K562 (cell line): ENCODE data around the gene SLC20A1. TPM values are rescaled to one million over a fixed set of nuclear protein-coding genes. Genes with fewer than 3 reads are reported as not detected.

Source experiments
- ATAC-seq: fragments of 200-7000 bp; cut with Tn5 transposase; 3 replicates; pipeline ENCODE4 v1.9.1; 2020; ENCODE audit warnings: moderate library complexity
- BruUV-seq: library from RNA; stranded (reverse); fragments of 400-500 nt; replicated peaks from 2 replicates; lab custom pipeline; 2021; lab: Mats Ljungman, UMichigan
- CTCF ChIA-PET: fragments of 300-600 bp; formaldehyde crosslinking; extraction: SDS; loops from one replicate; lab custom pipeline; 2021; ENCODE audit warnings: low intra/inter-chr PET ratio; lab: Yijun Ruan, JAX
- POLR2A ChIA-PET: fragments of 300-600, 350-650 bp; sonication (Branson Sonifier 250); formaldehyde crosslinking; extraction: SDS; loops from one replicate; lab custom pipeline; 2021; ENCODE audit warnings: antibody characterized with exemption, inconsistent platforms; lab: Yijun Ruan, JAX
- DNase-seq, 4 experiments: peaks; one replicate each; pipeline versions ENCODE4 v3.0.0 to v3.0.0-alpha.2; 2011 to 2018; ENCODE audit warnings: low spot score in 3 of 4, mixed read lengths in 3 of 4; ENCODE audit errors: extremely low read depth in 1 of 4
- FAIRE-seq: peaks from 2 replicates; lab custom pipeline; 2011; peaks lifted over from hg19 to GRCh38; lab: Jason Lieb, UNC
- H2AFZ ChIP-seq: 2 replicates; pipeline ENCODE4 v1.6.0; 2011; ENCODE audit warnings: low read depth, low read length, control low read depth, inconsistent platforms
- H3K27ac ChIP-seq: fragments of 200-600 bp; 3 replicates; pipeline ENCODE4 v1.8.0; 2011; ENCODE audit warnings: low read depth, mild to moderate bottlenecking, control low read depth, inconsistent platforms, low read length, moderate library complexity, mixed read lengths; ENCODE audit errors: extremely low read depth
- H3K27me3 ChIP-seq, 2 experiments: fragments of 300-600 bp in 1 of 2; 2 replicates in 1 of 2; 3 replicates in 1 of 2; pipeline versions ENCODE4 v1.6.0 to v1.8.0; 2011; ENCODE audit warnings: inconsistent platforms in 2 of 2, low read length in 2 of 2, mild to moderate bottlenecking in 1 of 2, mixed read lengths in 1 of 2, moderate library complexity in 1 of 2; ENCODE audit not compliant: control insufficient read depth in 2 of 2, insufficient read depth in 2 of 2
- H3K36me3 ChIP-seq: fragments of 300-600 bp; 3 replicates; pipeline ENCODE4 v1.8.0; 2011; ENCODE audit warnings: mild to moderate bottlenecking, low read length, inconsistent platforms; ENCODE audit not compliant: control insufficient read depth, insufficient read depth
- H3K4me1 ChIP-seq, 2 experiments: fragments of 200-600 bp in 1 of 2; replicated peaks in 1 of 2; 2 replicates in 1 of 2; 3 replicates in 1 of 2; pipeline versions ENCODE4 v1.5.1 to v1.8.0; 2011; ENCODE audit warnings: inconsistent platforms in 2 of 2, low read length in 2 of 2, mild to moderate bottlenecking in 1 of 2, mixed read lengths in 1 of 2, moderate library complexity in 1 of 2; ENCODE audit not compliant: control insufficient read depth in 2 of 2, insufficient read depth in 2 of 2
- H3K4me2 ChIP-seq: 2 replicates; pipeline ENCODE4 v1.6.1; 2011; ENCODE audit warnings: low read length, control low read depth, inconsistent platforms, mixed read lengths; ENCODE audit not compliant: insufficient read depth
- H3K4me3 ChIP-seq: fragments of 200-600 bp; sonication (generic), shearing (Covaris generic); 2 replicates; pipeline ENCODE4 v1.5.1; 2016; ENCODE audit warnings: control low read depth, inconsistent platforms
- H3K79me2 ChIP-seq: fragments of 200-600 bp; 3 replicates; pipeline ENCODE4 v1.8.0; 2011; ENCODE audit warnings: low read length, inconsistent platforms; ENCODE audit not compliant: control insufficient read depth, insufficient read depth
- H3K9ac ChIP-seq, 2 experiments: 2 replicates each; pipeline versions ENCODE4 v1.6.0 to v1.6.1; 2011; ENCODE audit warnings: low read depth in 2 of 2, low read length in 2 of 2, control low read depth in 1 of 2, inconsistent platforms in 1 of 2, mild to moderate bottlenecking in 1 of 2, mixed read lengths in 1 of 2; ENCODE audit not compliant: insufficient read depth in 1 of 2
- H3K9me1 ChIP-seq: one replicate; pipeline ENCODE4 v1.6.0; 2011; ENCODE audit warnings: inconsistent platforms, mild to moderate bottlenecking, low read length, moderate library complexity; ENCODE audit not compliant: control insufficient read depth, insufficient read depth
- H3K9me3 ChIP-seq: replicated peaks from 2 replicates; pipeline ENCODE4 v1.5.1; 2011; ENCODE audit warnings: low read depth, low read length, inconsistent platforms; ENCODE audit not compliant: control insufficient read depth, insufficient read depth
- H4K20me1 ChIP-seq: replicated peaks from 2 replicates; pipeline ENCODE4 v1.6.1; 2011; ENCODE audit warnings: low read length, inconsistent platforms, mixed read lengths; ENCODE audit not compliant: control insufficient read depth, insufficient read depth
- BACH1 ChIP-seq: fragments of 200-800 bp; sonication (Bioruptor generic); IDR thresholded peaks from 2 replicates; pipeline ENCODE4 v1.6.1; 2016; ENCODE audit warnings: missing genetic modification characterization, missing compliant biosample characterization
- CTBP1 ChIP-seq: fragments of 450-650 bp; IDR thresholded peaks from 2 replicates; pipeline ENCODE4 v1.6.1; 2016; ENCODE audit warnings: borderline replicate concordance
- GTF2F1 ChIP-seq: IDR thresholded peaks from 2 replicates; pipeline ENCODE4 v1.6.1; 2011; ENCODE audit warnings: low read depth, low read length, improper control_type of control experiment
- KDM2B ChIP-seq: fragments of 250-450 bp; sonication (Bioruptor Pico); IDR thresholded peaks from 2 replicates; pipeline ENCODE4 v1.8.0; 2021; ENCODE audit warnings: mild to moderate bottlenecking, moderate library complexity
- NRF1 ChIP-seq, 2 experiments: fragments of 450-650 bp; IDR thresholded peaks in 1 of 2; conservative IDR thresholded peaks in 1 of 2; 2 replicates each; pipeline ENCODE4 v1.6.1; 2014; ENCODE audit warnings: mild to moderate bottlenecking in 2 of 2
- POLR2A ChIP-seq: fragments of 450-650 bp; conservative IDR thresholded peaks from 2 replicates; pipeline ENCODE4 v1.6.1; 2016
- POLR2AphosphoS5 ChIP-seq: IDR thresholded peaks from 2 replicates; pipeline ENCODE4 v1.6.1; 2011; ENCODE audit warnings: mild to moderate bottlenecking, low read depth, low read length, moderate library complexity; ENCODE audit not compliant: control insufficient read depth, insufficient read depth
- SPI1 ChIP-seq: IDR thresholded peaks from 2 replicates; pipeline ENCODE4 v1.6.1; 2011; ENCODE audit warnings: low read depth, low read length, control low read depth, borderline replicate concordance
- SUPT5H ChIP-seq: fragments of 450-650 bp; IDR thresholded peaks from 2 replicates; pipeline ENCODE4 v1.6.1; 2016
- WGBS: fragments of 100-300 bp; shearing (Covaris generic); methylation state at CpG from one replicate; pipeline ENCODE4 v1.1.6; 2016; ENCODE audit warnings: low coverage, mixed read lengths; ENCODE audit not compliant: insufficient coverage; ENCODE audit errors: missing lambda C conversion rate; 5-methylcytosine and 5-hydroxymethylcytosine counted together
- in situ Hi-C: fragments of 300-500 bp; cut with MboI; formaldehyde crosslinking; loops from 4 replicates; pipeline ENCODE4 v1.15.0; 2018; ENCODE audit warnings: inconsistent platforms, mixed read lengths
- intact Hi-C: fragments of 100-400 bp; cut with micrococcal nuclease; formaldehyde crosslinking; loops from 2 replicates; pipeline ENCODE4 v1.14.2; 2022
- polyA plus RNA-seq, 8 experiments: library from polyadenylated mRNA; depleted of rRNA in 4 of 8; stranded (reverse) in 5 of 8; unstranded in 3 of 8; fragments of >200 nt; fragmentation: Nextera tagmentation in 2 of 8; fragmentation: Illumina TruSeq in 1 of 8; extraction: Ambion mirVana in 2 of 8; extraction: Trizol in 1 of 8; gene quantifications; 2 replicates each; pipeline versions ENCODE4 v1.2.1 to v1.2.3, GENCODE V29; 2011 to 2014; ENCODE audit warnings: inconsistent platforms in 1 of 8, missing spikeins in 1 of 8
- total RNA-seq, 7 experiments: library from RNA; depleted of rRNA in 6 of 7; stranded (reverse); fragments of >200 nt in 6 of 7; fragmentation: Illumina TruSeq in 2 of 7; extraction: Trizol in 2 of 7; gene quantifications; 2 replicates each; pipeline versions ENCODE4 v1.2.1 to v1.2.3, GENCODE V29; 2011 to 2021; ENCODE audit warnings: low replicate concordance in 1 of 7
- TF ChIP-seq, protein P1 (sequence below), 2 experiments: fragments of 150-350 bp in 1 of 2; IDR thresholded peaks; 2 replicates each; pipeline ENCODE4 v1.6.1; 2012 to 2016; ENCODE audit warnings: low read depth in 2 of 2, low read length in 2 of 2, mild to moderate bottlenecking in 1 of 2, moderate library complexity in 1 of 2
- TF ChIP-seq, protein P2 (sequence below), 3 experiments: IDR thresholded peaks in 2 of 3; conservative IDR thresholded peaks in 1 of 3; 2 replicates each; pipeline ENCODE4 v1.5.1; 2011 to 2012; ENCODE audit warnings: low read length in 3 of 3, mild to moderate bottlenecking in 3 of 3, control low read depth in 2 of 3, improper control_type of control experiment in 1 of 3, inconsistent platforms in 1 of 3, low read depth in 1 of 3, mixed read lengths in 1 of 3, moderate library complexity in 1 of 3; ENCODE audit not compliant: insufficient read depth in 2 of 3

SLC20A1 gene
- total and polyA plus RNA-seq, 9 of the 15 experiments (the other 6 are each of a cell fraction or from before 2014, with no cell fraction given), result 53.8 to 150 (median 74.7) TPM

DNA sequence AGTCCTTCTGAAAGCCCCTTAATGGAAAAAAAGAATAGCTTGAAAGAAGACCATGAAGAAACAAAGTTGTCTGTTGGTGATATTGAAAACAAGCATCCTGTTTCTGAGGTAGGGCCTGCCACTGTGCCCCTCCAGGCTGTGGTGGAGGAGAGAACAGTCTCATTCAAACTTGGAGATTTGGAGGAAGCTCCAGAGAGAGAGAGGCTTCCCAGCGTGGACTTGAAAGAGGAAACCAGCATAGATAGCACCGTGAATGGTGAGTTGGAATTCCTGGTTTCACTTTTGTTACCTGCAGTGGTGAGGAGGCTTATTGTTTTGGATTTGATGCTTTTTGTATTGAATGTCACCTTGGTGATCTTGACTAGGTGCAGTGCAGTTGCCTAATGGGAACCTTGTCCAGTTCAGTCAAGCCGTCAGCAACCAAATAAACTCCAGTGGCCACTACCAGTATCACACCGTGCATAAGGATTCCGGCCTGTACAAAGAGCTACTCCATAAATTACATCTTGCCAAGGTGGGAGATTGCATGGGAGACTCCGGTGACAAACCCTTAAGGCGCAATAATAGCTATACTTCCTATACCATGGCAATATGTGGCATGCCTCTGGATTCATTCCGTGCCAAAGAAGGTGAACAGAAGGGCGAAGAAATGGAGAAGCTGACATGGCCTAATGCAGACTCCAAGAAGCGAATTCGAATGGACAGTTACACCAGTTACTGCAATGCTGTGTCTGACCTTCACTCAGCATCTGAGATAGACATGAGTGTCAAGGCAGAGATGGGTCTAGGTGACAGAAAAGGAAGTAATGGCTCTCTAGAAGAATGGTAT is 13.3 kb downstream of the SLC20A1 start:
- Histone ChIP-seq H2AFZ (no peak overlapping the region), H4K20me1 (0 out of 2 replicates have a peak, but pooled peaks cover 4% of the 10 kb centered on the region), H3K9ac (peak overlapping the region in 1 of 2 experiments; percentile 43; a peak in 1 of 4 replicates), H3K27ac (peak overlapping the region; percentile 44; the same call in 2 of the 3 replicates), H3K9me3 (no peaks in the 10 kb centered on the region), H3K9me1 (peaks cover 3% of the 10 kb centered on the region), H3K79me2 (peaks cover 48% of the 10 kb centered on the region), H3K4me2 (peak overlapping the region; percentile 39), H3K4me1 (peaks cover 0 to 32% of the 10 kb centered on the region in 2 experiments; a peak in 4 of 5 replicates), H3K36me3 (peaks cover 97% of the 10 kb centered on the region), H3K27me3 (no peaks in the 10 kb centered on the region), H3K4me3 (no peak overlapping the region)
- CTCF ChIA-PET, result no interaction called here
- peak; percentile 53 for ATAC-seq
- POLR2A ChIA-PET, result interaction anchor here (0.8 to 7.9 kb wide), 13 partner anchors 7 to 75 kb away, joined by 3 to 90 read pairs (median 5); partner anchors contain the start of genes CHCHD5 and SLC20A1
- BruUV-seq, result TSS peak; percentile 5
- intact Hi-C loops, result no loop called here
- FAIRE-seq, result peak; percentile 59
- WGBS, result 75% methylated on average over 11 of the region's 11 CpGs
- in situ Hi-C loops, result no loop called here
- no peak for DNase-seq
- no peak for TF ChIP-seq BACH1 (tag)
- no peak for TF ChIP-seq KDM2B (CRISPR knock-in tag)
- no peak for TF ChIP-seq GTF2F1
- peak; percentile 35; the same call in 1 of the 2 replicates for TF ChIP-seq POLR2A
- 0 out of 2 replicates have a peak, but pooled peaks have one; percentile 18 for TF ChIP-seq CTBP1
- TF ChIP-seq POLR2AphosphoS5, result peak; percentile 45
- TF ChIP-seq, protein P1, sequence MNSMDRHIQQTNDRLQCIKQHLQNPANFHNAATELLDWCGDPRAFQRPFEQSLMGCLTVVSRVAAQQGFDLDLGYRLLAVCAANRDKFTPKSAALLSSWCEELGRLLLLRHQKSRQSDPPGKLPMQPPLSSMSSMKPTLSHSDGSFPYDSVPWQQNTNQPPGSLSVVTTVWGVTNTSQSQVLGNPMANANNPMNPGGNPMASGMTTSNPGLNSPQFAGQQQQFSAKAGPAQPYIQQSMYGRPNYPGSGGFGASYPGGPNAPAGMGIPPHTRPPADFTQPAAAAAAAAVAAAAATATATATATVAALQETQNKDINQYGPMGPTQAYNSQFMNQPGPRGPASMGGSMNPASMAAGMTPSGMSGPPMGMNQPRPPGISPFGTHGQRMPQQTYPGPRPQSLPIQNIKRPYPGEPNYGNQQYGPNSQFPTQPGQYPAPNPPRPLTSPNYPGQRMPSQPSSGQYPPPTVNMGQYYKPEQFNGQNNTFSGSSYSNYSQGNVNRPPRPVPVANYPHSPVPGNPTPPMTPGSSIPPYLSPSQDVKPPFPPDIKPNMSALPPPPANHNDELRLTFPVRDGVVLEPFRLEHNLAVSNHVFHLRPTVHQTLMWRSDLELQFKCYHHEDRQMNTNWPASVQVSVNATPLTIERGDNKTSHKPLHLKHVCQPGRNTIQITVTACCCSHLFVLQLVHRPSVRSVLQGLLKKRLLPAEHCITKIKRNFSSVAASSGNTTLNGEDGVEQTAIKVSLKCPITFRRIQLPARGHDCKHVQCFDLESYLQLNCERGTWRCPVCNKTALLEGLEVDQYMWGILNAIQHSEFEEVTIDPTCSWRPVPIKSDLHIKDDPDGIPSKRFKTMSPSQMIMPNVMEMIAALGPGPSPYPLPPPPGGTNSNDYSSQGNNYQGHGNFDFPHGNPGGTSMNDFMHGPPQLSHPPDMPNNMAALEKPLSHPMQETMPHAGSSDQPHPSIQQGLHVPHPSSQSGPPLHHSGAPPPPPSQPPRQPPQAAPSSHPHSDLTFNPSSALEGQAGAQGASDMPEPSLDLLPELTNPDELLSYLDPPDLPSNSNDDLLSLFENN (IDR thresholded peaks at IDR 0.05; ENCODE audit: low read depth in 2 of 2, low read length in 2 of 2), result no peak
- no peak for TF ChIP-seq NRF1 (conservative IDR thresholded peaks at IDR 0.05 in 1 of 2, IDR thresholded peaks at IDR 0.05 in 1 of 2)
- peak; percentile 45; the same call in 1 of the 2 replicates for TF ChIP-seq SUPT5H
- peak; percentile 11; the same call in 1 of the 2 replicates for TF ChIP-seq SPI1
- TF ChIP-seq, protein P2, sequence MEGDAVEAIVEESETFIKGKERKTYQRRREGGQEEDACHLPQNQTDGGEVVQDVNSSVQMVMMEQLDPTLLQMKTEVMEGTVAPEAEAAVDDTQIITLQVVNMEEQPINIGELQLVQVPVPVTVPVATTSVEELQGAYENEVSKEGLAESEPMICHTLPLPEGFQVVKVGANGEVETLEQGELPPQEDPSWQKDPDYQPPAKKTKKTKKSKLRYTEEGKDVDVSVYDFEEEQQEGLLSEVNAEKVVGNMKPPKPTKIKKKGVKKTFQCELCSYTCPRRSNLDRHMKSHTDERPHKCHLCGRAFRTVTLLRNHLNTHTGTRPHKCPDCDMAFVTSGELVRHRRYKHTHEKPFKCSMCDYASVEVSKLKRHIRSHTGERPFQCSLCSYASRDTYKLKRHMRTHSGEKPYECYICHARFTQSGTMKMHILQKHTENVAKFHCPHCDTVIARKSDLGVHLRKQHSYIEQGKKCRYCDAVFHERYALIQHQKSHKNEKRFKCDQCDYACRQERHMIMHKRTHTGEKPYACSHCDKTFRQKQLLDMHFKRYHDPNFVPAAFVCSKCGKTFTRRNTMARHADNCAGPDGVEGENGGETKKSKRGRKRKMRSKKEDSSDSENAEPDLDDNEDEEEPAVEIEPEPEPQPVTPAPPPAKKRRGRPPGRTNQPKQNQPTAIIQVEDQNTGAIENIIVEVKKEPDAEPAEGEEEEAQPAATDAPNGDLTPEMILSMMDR (IDR thresholded peaks at IDR 0.05 in 2 of 3, conservative IDR thresholded peaks at IDR 0.05 in 1 of 3; ENCODE audit: insufficient read depth in 2 of 3, low read depth in 1 of 3, low read length in 3 of 3), result peak in 1 of 3 experiments; percentile 11; a peak in 1 of 6 replicates
